Fibroblast of gingiva (primary cell): Measurements from ENCODE around the gene KCNJ11.
"Not testable (repeated sequence)": the region's sequence is repeated elsewhere in the genome, so short reads cannot be mapped to it uniquely, and the experiment has no call there.

Experiments
- DNase-seq: peaks from one replicate; pipeline ENCODE4 v3.0.0-alpha.2; 2011; ENCODE audit warnings: low read depth

Gene KCNJ11

DNA sequence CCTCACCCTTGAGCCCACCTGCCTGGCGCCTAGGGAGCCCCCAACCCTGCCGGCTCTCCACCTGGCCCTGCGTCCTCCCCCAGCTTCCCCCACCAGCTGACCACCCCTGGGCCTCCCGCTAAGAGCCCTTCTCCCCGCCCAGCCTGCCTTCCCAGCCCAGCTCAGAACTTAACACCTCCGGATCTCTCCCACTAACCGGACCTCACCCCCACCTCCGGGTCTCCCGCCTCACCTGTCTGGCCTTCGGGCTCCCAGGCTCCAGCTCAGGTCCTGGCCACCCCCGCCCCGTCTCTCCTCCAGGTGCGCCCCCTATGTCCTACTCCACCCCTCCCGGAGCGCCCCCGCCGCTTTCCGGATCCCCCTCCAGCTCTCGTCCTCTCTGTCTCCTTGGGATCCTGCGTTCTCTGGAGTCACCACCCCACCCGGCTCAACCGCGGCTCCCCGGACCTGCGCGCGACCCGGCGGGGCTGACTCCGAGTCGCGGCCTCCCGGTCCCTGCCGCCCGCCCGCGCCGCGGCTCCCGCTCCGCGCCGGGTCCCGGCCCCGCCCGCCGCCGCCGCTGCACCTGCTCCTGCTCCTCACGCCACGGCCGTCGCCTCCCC is at the start of gene KCNJ11:
Gene KCNJ11, minus strand, starts transcription at position 51 of the 602 bp plus-strand sequence. CDS start 568 bp downstream, outside the sequence.
- DNase-seq, result no peak

DNA sequence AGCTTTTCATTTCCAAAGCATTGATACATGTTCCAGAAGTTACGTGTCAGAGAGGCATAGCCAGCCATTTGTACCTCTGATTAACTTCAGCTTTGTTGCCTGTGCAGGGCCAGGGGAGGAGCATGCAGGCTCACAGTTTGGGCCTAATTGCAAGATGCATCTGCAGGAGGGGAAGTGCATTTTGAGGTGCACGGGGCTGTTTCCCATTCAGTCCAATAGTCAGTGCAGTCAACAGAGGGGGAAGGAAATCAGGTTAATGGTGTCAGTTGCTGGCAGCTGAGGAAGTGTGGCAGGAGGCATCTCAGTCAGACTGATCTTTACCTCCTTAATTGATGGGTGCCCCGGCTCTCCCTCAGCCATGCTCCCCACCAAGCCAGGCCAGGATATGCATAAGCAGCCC is 48.9 kb upstream of the KCNJ11 start:
- DNase-seq, result no peak

GRCh38 chr11:17434108-17434507 is 45.6 kb upstream of the KCNJ11 start:
- DNase-seq, result no peak

DNA sequence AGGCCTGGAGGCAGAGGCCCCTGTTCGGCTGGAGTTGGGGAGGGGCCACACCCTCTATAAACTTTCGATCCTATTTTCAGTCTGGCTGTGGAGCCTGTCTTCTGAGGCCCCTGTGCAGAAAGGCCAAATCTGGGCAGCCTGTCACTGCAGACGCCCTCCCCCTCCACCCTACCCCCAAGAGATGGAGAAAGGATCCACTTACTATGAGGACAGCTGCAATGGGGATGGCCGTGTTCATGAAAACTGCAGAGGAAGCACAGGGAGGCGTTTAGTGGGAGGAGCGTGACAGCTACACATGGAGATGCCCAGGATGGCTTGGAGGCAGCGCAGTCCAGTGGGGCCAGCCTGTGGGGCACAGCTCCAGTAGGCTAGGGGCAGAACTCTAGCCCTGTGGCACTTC is 43.5 kb upstream of the KCNJ11 start:
- DNase-seq, result no peak

- DNase-seq, result no peak
These were observed 42.7 kb upstream of the KCNJ11 start for GRCh38 chr11:17431139-17431538.

GRCh38 chr11:17430616-17431015 is 42.2 kb upstream of the KCNJ11 start:
- no peak for DNase-seq

GRCh38 chr11:17428925-17429324 is 40.5 kb upstream of the KCNJ11 start:
- no peak for DNase-seq

- no peak for DNase-seq
These were observed 39.8 kb upstream of the KCNJ11 start for GRCh38 chr11:17428261-17428660.

- DNase-seq, result not testable (repeated sequence)
These were observed 37.8 kb upstream of the KCNJ11 start for GRCh38 chr11:17426233-17426632.

DNA sequence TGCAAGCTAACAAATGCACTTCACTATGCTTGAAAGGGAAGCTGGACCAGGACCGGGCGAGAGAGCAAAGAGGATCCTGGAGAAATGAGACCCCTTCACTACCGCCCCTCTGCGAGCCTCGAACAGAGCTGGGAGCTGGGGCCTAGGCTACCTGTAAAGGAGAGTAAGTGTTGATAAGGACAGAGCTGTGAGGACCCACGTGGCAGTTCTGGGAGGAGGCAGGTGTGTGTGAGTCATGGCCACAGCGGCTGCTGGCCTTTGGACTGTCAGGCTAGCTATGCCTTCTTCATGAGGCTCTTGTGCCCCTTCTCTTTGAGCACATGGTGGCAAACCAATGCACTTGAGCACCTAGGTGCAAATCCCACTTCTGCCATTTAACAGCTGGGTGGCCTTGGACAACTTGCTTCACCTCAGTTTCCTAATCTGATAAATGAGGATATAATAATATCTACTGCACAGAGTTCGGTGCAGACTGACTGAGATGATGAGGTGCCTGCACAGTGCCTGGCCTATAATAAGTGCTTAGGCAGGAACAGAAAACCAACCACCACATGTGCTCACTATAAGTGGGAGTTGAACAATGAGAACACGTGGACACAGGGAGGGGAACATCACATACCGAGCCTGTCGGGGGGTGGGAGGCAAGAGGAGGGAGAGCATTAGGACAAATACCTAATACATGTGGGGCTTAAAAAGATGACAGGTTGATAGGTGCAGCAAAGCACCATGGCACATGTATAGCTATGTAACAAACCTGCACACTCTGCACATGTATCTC is 35.3 kb upstream of the KCNJ11 start:
- DNase-seq, result no peak

DNA sequence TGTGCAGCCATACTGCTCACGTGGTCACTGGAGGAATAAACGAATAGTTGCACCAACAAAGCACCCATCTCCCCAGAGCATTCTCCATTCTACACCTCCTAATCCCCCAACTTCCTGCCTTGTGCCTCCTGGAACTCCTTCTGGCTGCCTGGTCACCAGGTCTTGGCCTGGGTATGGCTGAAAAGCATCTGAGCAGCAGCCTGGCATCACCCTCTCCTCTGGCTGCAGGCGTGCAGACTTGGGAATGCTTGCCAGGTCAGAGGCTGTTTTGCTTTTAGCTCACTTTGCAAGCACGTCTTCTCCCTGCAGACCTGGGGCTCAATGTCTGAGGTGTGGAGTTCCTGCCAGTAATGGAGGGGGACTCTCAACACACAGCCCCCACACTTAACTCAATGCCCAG is 33.3 kb upstream of the KCNJ11 start:
- DNase-seq, result no peak

- DNase-seq, result no peak
These were observed 30.1 kb upstream of the KCNJ11 start for GRCh38 chr11:17418444-17419081.

- no peak for DNase-seq
These were observed 28.0 kb upstream of the KCNJ11 start for GRCh38 chr11:17416492-17416891.

DNA sequence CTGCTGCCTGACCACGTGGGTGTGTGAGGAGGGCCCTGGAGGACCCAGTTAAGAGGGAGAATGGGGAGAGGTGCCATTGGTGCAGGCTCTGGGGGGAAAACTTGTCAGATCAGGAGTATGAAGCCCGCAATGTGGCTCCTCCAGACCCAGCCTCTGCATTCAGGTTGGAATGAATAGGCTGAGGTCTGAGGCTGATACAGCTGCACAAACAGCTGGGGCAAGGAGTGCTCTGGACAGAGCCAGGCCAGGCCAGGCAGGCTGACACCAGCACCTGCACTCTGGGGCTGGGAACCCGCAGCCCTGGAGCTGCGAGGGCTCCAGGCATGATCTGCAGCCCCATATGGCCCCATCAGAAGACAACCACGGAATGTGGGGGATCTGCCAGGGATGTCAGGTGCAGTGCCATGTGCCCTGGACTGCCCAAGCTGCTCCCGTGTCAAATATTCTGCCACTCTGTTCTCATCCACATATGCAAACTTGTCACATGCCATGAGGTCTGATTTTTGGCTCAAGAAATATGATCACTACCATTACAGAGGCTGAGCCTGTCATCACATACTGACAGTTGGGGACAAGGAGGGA is 27.2 kb upstream of the KCNJ11 start:
- DNase-seq, result no peak

GRCh38 chr11:17414992-17415391 is 26.5 kb upstream of the KCNJ11 start:
- no peak for DNase-seq

DNA sequence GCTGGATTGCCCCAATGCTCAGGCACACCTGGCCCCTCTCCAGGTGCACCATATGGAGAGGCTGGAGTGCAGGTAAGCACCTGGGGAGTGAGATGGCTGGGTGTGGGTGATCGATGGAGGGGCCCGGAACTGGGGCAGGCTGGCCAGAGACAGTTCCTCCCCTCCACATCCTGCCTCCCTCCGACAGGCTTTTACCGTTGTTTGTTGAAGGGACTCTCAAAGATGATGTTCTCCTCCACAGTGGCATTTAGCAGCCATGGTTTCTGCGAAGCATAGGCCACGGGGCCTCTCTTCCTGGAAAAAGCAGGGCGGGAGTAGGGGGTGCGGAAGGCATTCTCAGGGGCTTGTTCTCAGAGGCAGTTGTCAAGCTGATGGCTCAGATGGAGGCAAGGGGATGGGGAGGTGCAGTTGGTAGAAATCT is 25.9 kb upstream of the KCNJ11 start:
- no peak for DNase-seq

- DNase-seq, result no peak
These were observed 25.2 kb upstream of the KCNJ11 start for GRCh38 chr11:17413414-17414316.

DNA sequence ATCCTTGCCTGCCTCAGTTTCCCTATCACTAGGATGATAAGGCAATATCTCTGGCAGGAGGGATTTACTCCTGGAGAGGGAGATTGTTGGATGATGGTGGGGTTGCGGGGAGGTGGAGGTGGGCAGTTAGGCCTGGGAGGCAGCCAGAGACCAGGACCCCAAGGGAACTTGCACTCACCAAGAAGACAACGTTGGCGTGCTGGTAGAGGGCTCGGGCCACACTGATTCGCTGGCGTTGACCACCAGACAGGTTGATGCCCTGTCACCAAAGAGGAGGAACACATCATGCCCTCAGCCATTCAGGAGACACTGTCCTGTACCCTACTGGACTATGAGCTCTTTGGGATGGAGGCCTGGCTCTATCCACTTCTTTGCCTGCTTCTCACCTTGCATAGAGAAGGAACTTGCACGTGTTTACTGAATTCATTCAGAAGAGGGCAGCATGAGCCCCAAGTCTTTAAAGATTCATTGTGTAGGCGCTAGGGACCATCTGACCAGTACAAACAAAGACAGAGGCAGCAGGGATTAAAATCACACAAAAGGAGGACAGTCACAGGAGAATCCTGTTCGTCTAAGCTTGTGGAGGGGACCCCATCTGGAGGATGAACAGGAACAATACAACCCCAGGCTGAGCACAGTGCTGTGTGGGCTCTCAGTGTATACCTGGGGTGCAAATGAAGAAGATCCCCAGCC is 24.2 kb upstream of the KCNJ11 start:
- no peak for DNase-seq

DNA sequence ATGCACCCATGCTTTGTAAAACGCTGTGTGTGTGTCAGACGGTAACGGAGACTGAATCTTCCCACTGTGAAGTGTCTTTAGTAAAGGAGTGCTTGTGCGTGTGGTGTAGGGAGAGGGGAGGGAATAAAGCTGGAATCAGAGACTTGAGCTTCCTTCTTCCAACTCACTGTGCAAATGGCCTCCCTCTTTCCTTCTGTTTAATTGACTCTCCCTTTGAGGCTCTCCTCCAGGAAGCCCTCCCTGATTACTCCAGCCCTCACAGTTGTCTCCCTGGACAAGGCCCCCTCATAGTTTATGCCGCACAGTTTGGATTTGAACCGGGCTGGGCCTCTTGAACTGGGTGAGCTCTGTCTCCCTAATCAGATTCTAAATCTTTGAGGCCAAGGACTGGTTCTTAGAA is 23.0 kb upstream of the KCNJ11 start:
- DNase-seq, result no peak

DNA sequence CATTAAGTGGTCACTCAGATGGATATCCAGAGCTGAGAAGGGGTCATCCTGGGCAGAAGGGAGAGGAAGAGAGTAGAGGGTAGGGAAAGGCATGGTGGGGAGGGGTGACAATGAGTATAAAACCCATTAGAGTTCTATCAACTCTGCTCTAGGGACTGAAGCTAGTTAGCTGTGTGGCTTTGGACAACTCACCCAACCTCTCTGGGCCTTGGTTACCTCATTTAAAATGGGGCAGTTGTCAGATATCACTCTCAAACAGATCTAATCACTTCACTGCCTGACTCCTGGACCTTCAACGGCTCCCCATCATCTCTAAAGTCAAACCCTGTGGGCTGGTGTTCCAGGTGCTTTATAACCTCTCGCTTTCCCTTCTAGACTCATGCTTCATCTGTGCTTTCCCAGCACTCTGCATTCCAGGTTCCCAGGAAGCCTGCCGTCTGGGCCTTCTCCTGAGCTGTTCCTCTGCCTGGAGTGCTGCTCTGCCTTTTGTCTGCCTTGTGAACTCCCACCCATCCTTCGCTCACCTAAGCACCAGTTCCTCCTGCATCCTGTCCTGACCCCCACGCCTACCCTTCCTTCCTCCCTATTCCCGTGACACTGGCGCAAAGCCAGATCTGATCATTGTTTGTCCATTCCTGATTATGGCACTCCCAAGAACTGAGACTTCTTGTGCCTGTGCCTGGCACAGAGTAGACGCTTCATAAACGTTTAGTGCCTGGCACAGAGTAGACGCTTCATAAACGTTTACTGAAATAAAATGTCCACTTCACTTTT is 22.3 kb upstream of the KCNJ11 start:
- no peak for DNase-seq
